Measurements from ENCODE around the gene SLC4A2. TPM values are rescaled to one million over a fixed set of nuclear protein-coding genes. Genes with fewer than 3 reads are reported as not detected.

Gene SLC4A2
- total and polyA plus RNA-seq, 4 experiments from 2014 or later = 12.8 to 84.7 (median 53.5) TPM

DNA sequence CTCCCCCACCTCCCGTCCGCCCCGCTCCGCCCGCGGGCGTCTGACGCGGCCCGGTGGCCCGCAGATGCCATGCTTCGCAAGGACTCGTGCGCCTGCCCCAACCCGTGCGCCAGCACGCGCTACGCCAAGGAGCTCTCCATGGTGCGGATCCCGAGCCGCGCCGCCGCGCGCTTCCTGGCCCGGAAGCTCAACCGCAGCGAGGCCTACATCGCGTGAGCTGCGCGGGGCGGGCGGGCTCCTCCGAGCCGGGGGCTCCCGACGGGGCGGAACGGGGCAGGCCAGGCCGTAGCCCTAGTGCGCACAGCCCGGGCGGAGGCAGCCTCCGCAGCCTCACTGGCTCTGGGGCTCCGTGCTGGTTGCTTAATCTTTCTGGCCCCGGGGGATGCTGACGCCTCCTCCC is 8.3 kb upstream of the SLC4A2 start:
- no peak overlapping the region for H3K27ac ChIP-seq (ENCODE audit: low read depth, low read length)
- H3K27ac Mint-ChIP-seq = no peak overlapping the region
- POLR2A ChIA-PET (ENCODE audit: partially characterized antibody) = interaction anchor here (0.8 to 1.3 kb wide), 6 partner anchors 9 to 57 kb away, joined by 3 read pairs; no protein-coding TSS in a partner anchor
- H3K4me3 Mint-ChIP-seq = no peak overlapping the region
- peaks cover 4 to 18% (median 11%) of the 10 kb centered on the region in 4 donors for H3K4me1 Mint-ChIP-seq
- no peaks in the 10 kb centered on the region for H3K27me3 ChIP-seq (ENCODE audit: insufficient read depth, low read length)
- peaks cover 0 to 2% of the 10 kb centered on the region in 2 donors for H3K27me3 Mint-ChIP-seq
- DNase-seq = peak; percentile 59 to 69 (median 66)
- intact Hi-C loops (cut with micrococcal nuclease) = no loop called here
- CTCF ChIA-PET (ENCODE audit: partially characterized antibody) = interaction anchor here (1.1 to 1.3 kb wide), 2 partner anchors 66 to 153 kb away, joined by 3 to 4 read pairs; no protein-coding TSS in a partner anchor
- H3K36me3 ChIP-seq (ENCODE audit: insufficient read depth, low read length) = no peaks in the 10 kb centered on the region
- no peaks in the 10 kb centered on the region for H3K9me3 Mint-ChIP-seq
- H3K36me3 Mint-ChIP-seq = no peaks in the 10 kb centered on the region
- peaks cover 11% of the 10 kb centered on the region for H3K4me1 ChIP-seq (ENCODE audit: insufficient read depth, low read length)
- H3K4me3 ChIP-seq (ENCODE audit: low read length in 2 of 2) = no peak overlapping the region
- no peaks in the 10 kb centered on the region for H3K9me3 ChIP-seq (ENCODE audit: control insufficient read depth in 1 of 2, low read length in 2 of 2)

GRCh38 chr7:151053096-151053495 is 6.3 kb upstream of the SLC4A2 start:
- H3K4me1 Mint-ChIP-seq = peaks cover 12 to 31% (median 22%) of the 10 kb centered on the region in 4 donors
- Histone ChIP-seq H3K27ac (ENCODE audit: low read depth, low read length) (no peak overlapping the region), H3K27me3 (ENCODE audit: insufficient read depth, low read length) (no peaks in the 10 kb centered on the region), H3K4me1 (ENCODE audit: insufficient read depth, low read length) (peaks cover 22% of the 10 kb centered on the region), H3K36me3 (ENCODE audit: insufficient read depth, low read length) (no peaks in the 10 kb centered on the region), H3K9me3 (ENCODE audit: control insufficient read depth in 1 of 2, low read length in 2 of 2) (no peaks in the 10 kb centered on the region), H3K4me3 (ENCODE audit: low read length in 2 of 2) (no peak overlapping the region)
- no peak overlapping the region for H3K4me3 Mint-ChIP-seq
- no peak overlapping the region for H3K27ac Mint-ChIP-seq
- peaks cover 0 to 4% of the 10 kb centered on the region in 2 donors for H3K27me3 Mint-ChIP-seq
- no peak for DNase-seq
- ChIA-PET CTCF (ENCODE audit: partially characterized antibody) (no interaction called here), POLR2A (ENCODE audit: partially characterized antibody) (no interaction called here)
- intact Hi-C loops (cut with micrococcal nuclease) = no loop called here
- no peaks in the 10 kb centered on the region for H3K9me3 Mint-ChIP-seq
- peaks cover 0 to 4% of the 10 kb centered on the region in 2 donors for H3K36me3 Mint-ChIP-seq

GRCh38 chr7:151053751-151054150 is 5.6 kb upstream of the SLC4A2 start:
- H3K9me3 Mint-ChIP-seq = no peaks in the 10 kb centered on the region
- H3K36me3 Mint-ChIP-seq = peaks cover 0 to 8% of the 10 kb centered on the region in 2 donors
- Histone ChIP-seq H3K27me3 (ENCODE audit: insufficient read depth, low read length) (no peaks in the 10 kb centered on the region), H3K4me3 (ENCODE audit: low read length in 2 of 2) (no peak overlapping the region), H3K36me3 (ENCODE audit: insufficient read depth, low read length) (no peaks in the 10 kb centered on the region), H3K4me1 (ENCODE audit: insufficient read depth, low read length) (peaks cover 29% of the 10 kb centered on the region), H3K9me3 (ENCODE audit: control insufficient read depth in 1 of 2, low read length in 2 of 2) (no peaks in the 10 kb centered on the region), H3K27ac (ENCODE audit: low read depth, low read length) (no peak overlapping the region)
- H3K27me3 Mint-ChIP-seq = peaks cover 0 to 4% of the 10 kb centered on the region in 2 donors
- intact Hi-C loops (cut with micrococcal nuclease) = no loop called here
- H3K4me1 Mint-ChIP-seq = peaks cover 13 to 38% (median 26%) of the 10 kb centered on the region in 4 donors
- no peak overlapping the region for H3K4me3 Mint-ChIP-seq
- POLR2A ChIA-PET (ENCODE audit: partially characterized antibody) = no interaction called here
- no peak for DNase-seq
- no peak overlapping the region for H3K27ac Mint-ChIP-seq
- CTCF ChIA-PET (ENCODE audit: partially characterized antibody) = no interaction called here

GRCh38 chr7:151056283-151056665 is 3.1 kb upstream of the SLC4A2 start:
- ChIA-PET CTCF (ENCODE audit: partially characterized antibody) (no interaction called here), POLR2A (ENCODE audit: partially characterized antibody) (no interaction called here)
- Histone ChIP-seq H3K27me3 (ENCODE audit: insufficient read depth, low read length) (no peaks in the 10 kb centered on the region), H3K4me3 (ENCODE audit: low read length in 2 of 2) (no peak overlapping the region), H3K27ac (ENCODE audit: low read depth, low read length) (no peak overlapping the region), H3K36me3 (ENCODE audit: insufficient read depth, low read length) (no peaks in the 10 kb centered on the region), H3K9me3 (ENCODE audit: control insufficient read depth in 1 of 2, low read length in 2 of 2) (no peaks in the 10 kb centered on the region), H3K4me1 (ENCODE audit: insufficient read depth, low read length) (peaks cover 42% of the 10 kb centered on the region)
- H3K27ac Mint-ChIP-seq = no peak overlapping the region
- peaks cover 0 to 13% of the 10 kb centered on the region in 2 donors for H3K36me3 Mint-ChIP-seq
- intact Hi-C loops (cut with micrococcal nuclease) = no loop called here
- H3K9me3 Mint-ChIP-seq = no peaks in the 10 kb centered on the region
- DNase-seq = no peak
- peaks cover 0 to 4% of the 10 kb centered on the region in 2 donors for H3K27me3 Mint-ChIP-seq
- peaks cover 21 to 56% (median 38%) of the 10 kb centered on the region in 4 donors for H3K4me1 Mint-ChIP-seq
- peak overlapping the region in 7 of 8 donors; percentile 10 to 97 (median 51) for H3K4me3 Mint-ChIP-seq

- Mint-ChIP-seq H3K36me3 (peaks cover 0 to 13% of the 10 kb centered on the region in 2 donors), H3K4me1 (peaks cover 24 to 62% (median 42%) of the 10 kb centered on the region in 4 donors), H3K4me3 (peak overlapping the region; percentile 86 to 97 (median 94)), H3K9me3 (no peaks in the 10 kb centered on the region), H3K27ac (peak overlapping the region in 3 of 7 donors; percentile 80 to 90 (median 85)), H3K27me3 (peaks cover 0 to 4% of the 10 kb centered on the region in 2 donors)
- Histone ChIP-seq H3K4me3 (ENCODE audit: low read length in 2 of 2) (peak overlapping the region; percentile 70 to 71), H3K36me3 (ENCODE audit: insufficient read depth, low read length) (no peaks in the 10 kb centered on the region), H3K27me3 (ENCODE audit: insufficient read depth, low read length) (no peaks in the 10 kb centered on the region), H3K9me3 (ENCODE audit: control insufficient read depth in 1 of 2, low read length in 2 of 2) (no peaks in the 10 kb centered on the region), H3K27ac (ENCODE audit: low read depth, low read length) (peak overlapping the region; percentile 85), H3K4me1 (ENCODE audit: insufficient read depth, low read length) (peaks cover 46% of the 10 kb centered on the region)
- POLR2A ChIA-PET (ENCODE audit: partially characterized antibody) = interaction anchor here (1.0 to 5.0 kb wide), 6 partner anchors 11 to 73 kb away, joined by 3 to 68 read pairs (median 8); partner anchors contain the start of genes ABCB8, AGAP3, FASTK and TMUB1
- CTCF ChIA-PET (ENCODE audit: partially characterized antibody) = no interaction called here
- intact Hi-C loops (cut with micrococcal nuclease) = no loop called here
- DNase-seq = no peak
Observed at GRCh38 chr7:151056666-151057505, 2.5 kb upstream of the SLC4A2 start.

DNA sequence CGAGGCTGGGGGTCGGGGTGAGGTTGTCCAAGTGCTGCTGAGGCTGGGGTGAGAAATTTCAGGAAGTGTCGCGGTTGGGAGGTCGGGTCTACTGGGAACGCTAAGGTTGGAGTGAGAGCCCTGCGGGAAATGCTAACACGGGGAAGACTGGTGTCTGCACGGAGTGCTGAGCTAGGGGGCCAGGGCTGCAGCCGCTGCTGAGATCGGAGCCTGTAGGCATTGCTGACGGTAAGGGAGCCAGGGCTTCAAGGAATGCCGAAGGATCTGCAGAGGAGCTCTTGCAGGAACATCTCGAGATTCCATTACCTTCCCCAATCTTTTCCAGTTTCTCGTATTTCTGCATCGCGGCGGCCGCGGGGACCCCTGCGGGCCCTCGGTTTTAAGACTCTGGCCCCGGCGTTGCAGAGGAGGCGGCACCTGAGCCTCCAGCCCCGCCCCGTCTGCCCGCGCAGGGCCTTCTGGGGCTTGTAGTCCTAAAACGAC is 1.8 kb upstream of the SLC4A2 start, which contains the start of gene CDK5:
Gene CDK5 (minus strand): TSS at position 392 of the 483 bp plus-strand sequence. CDS start 49 bp downstream, at position 343.
- Histone ChIP-seq H3K27me3 (ENCODE audit: insufficient read depth, low read length) (no peaks in the 10 kb centered on the region), H3K27ac (ENCODE audit: low read depth, low read length) (peak within 1 kb of the TSS; percentile 85), H3K4me3 (ENCODE audit: low read length in 2 of 2) (peak within 1 kb of the TSS; percentile 70 to 71), H3K9me3 (ENCODE audit: control insufficient read depth in 1 of 2, low read length in 2 of 2) (no peaks in the 10 kb centered on the region), H3K36me3 (ENCODE audit: insufficient read depth, low read length) (no peaks in the 10 kb centered on the region), H3K4me1 (ENCODE audit: insufficient read depth, low read length) (peaks cover 46% of the 10 kb centered on the region)
- Mint-ChIP-seq H3K36me3 (peaks cover 0 to 15% of the 10 kb centered on the region in 2 donors), H3K9me3 (no peaks in the 10 kb centered on the region), H3K4me3 (peak within 1 kb of the TSS; percentile 86 to 97 (median 94)), H3K4me1 (peaks cover 23 to 59% (median 41%) of the 10 kb centered on the region in 4 donors), H3K27ac (peak within 1 kb of the TSS; percentile 85 to 99 (median 96)), H3K27me3 (peaks cover 0 to 3% of the 10 kb centered on the region in 2 donors)
- DNase-seq = no peak
- ChIA-PET POLR2A (ENCODE audit: partially characterized antibody) (interaction anchor here (1.0 to 5.0 kb wide), 7 partner anchors 11 to 73 kb away, joined by 3 to 68 read pairs (median 5); partner anchors contain the start of genes ABCB8, AGAP3, FASTK and TMUB1), CTCF (ENCODE audit: partially characterized antibody) (interaction anchor here (1.3 kb wide), 1 partner anchor 26 kb away, joined by 4 read pairs; no protein-coding TSS in a partner anchor)
- intact Hi-C loops (cut with micrococcal nuclease) = no loop called here
